GM21367 (cell line): Measurements from ENCODE around the gene HELZ.

Source experiments
- ATAC-seq: cut with Tn5 transposase; IDR thresholded peaks from one replicate; pipeline ENCODE4 v1.9.1; 2021; ENCODE audit not compliant: unreplicated experiment

Gene HELZ

GRCh38 chr17:67035131-67036083 lies 209.6 kb downstream of the HELZ start:
- ATAC-seq: peak; percentile 59

GRCh38 chr17:67033613-67034012 lies 211.4 kb downstream of the HELZ start:
- ATAC-seq: no peak

GRCh38 chr17:67032985-67033384 lies 212.0 kb downstream of the HELZ start:
- no peak for ATAC-seq

DNA sequence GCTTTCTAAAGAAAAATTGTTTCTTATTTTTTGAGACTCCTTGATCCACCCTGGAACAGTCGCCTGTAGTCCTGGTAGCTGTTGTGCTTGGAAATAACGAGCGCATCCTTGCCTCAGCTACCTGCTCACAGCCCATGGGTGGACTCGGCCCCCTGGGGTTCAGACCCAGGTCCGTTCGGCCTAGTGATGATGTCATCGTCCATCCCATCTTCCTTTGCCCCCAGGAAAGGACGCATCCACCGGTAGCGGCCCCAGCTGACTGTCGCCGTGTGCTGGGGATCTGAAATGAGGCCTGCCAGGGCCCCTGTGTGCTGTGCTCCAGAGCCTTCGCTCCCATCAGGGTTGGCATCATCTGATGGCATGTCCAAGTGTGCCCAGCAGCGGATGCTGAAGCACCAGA lies 212.6 kb downstream of the HELZ start:
- no peak for ATAC-seq

DNA sequence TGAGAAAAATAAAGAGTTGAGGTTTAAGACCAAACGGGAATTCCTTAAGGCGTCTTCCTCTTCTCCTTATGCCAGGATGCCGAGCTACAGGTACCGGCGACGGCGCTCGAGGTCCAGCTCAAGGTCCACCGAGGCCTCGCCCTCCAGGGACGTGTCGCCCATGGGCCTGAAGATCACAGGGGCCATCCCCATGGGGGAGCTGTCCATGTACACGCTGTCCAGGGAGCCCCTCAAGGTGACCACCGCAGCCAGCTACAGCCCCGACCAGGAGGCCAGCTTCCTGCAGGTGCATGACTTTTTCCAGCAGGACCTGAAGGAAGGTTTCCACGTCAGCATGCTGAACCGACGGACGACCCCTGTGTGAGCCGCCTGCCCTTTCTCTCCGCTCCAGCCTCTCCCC lies 214.4 kb downstream of the HELZ start:
- ATAC-seq: no peak

GRCh38 chr17:67027031-67027628 lies 217.9 kb downstream of the HELZ start:
- ATAC-seq: no peak

DNA sequence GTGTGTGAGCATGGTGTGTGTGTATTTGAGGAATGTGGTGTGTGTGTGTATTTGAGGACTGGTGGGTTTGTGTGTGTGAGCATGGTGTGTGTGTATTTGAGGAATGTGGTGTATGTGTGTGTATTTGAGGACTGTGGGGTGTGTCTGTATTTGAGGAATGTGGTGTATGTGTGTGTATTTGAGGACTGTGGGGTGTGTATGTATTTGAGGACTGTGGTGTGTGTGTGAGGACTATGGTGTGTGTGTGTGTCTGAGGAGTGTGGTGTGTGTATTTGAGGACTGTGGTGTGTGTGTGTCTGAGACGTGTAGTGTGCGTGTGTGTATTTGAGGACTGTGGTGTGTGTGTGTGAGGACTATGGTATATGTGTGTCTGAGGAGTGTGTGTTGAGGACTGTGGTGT lies 218.7 kb downstream of the HELZ start:
- ATAC-seq: no peak

DNA sequence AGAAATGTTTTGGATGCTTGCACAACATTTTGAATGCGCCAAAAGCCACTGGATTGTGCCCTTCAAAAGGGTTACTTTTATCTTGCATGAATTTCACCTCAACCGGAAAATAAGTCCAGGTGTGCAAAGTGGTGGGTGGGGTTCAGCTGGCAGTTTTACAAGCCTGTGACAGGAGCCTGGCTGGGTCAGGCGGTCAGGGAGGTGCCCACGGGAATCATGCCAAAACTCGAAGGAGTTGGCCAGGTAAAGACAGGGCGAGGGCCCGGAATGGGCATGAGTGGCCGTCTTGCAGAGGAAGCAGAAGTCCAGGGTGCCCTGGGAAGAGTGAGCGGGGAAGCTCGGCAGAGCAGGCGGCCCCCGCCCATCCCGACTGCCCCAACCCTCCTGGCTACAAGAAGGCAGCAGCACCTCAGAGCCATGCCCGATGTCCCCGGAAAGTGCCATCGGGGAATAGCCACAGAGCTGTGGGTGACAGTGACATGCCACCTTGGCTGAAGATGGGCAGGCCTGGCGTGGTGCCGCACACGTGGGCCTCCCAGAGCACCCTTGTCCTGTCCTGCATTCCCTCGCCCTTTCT lies 219.7 kb downstream of the HELZ start:
- no peak for ATAC-seq

DNA sequence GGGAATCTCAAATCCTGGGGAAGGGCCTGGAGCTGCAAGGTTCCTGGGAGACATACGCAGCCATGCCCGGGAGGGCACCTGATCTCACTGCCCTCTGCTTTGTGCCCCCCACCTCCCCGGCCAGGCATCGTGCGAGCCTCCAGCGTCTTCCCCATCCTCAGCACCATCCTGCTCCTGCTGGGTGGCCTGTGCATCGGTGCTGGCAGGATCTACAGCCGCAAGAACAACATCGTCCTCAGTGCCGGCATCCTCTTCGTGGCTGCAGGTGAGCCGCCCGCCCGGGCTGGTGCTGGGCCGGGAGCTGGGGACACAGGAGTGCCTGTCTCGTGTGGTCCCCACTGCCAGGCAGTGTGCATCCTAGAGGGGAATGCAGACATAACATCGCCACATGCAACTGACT lies 220.3 kb downstream of the HELZ start:
- no peak for ATAC-seq

- ATAC-seq: no peak
Observed at GRCh38 chr17:67022451-67022810, 222.6 kb downstream of the HELZ start.

DNA sequence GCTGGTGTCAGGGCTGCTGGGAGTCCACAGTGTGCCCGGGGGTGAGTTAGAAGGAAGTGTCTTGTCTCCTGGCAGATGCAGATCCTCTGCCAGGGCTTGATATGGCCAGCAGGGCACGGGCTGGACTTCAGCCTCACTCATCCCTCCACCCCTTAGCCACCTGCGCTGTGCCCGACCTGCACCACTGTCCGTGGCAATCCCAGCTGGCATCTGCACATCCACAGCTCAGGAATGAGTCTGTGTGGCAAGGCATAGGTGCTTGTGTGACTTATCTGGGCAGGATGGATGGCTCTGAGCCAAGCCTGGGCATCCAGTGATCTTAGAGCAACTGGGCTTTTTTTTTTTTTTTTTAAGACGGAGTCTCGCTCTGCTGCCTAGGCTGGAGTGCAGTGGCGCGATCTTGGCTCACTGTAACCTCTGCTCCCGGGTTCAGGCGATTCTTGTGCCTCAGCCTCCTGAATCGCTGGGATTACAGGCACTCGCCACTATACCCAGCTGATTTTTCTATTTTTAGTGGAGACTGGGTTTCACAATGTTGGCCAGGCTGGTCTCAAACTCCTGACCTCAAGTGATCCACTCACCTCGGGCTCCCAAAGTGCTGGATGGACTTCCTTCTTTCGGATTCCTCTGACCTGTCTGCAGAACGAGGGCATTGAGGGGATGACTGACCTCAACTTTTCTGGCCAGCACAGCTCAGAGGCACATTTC lies 223.1 kb downstream of the HELZ start:
- ATAC-seq: no peak

DNA sequence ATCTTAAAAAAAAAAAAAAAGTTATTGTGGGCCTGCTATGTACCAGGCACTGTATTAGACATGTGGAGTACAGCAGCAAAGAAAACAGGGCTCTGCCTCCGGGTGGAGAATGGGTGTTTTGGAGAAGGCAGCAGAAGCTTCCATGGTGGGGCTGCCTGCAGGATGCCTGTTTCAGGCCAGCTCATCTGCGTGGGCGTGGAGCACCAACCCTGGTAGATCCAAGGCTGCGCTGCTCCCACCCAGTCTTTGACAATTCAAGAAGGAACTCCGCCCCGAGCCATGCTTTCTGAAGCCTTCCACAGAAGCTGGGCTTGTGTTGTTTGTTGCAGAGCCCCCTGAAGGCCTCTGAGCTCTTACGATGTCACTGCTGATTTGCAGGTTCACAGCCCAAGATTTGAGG lies 223.8 kb downstream of the HELZ start:
- ATAC-seq: no peak
